Endodermal cell (in vitro differentiated cells): Measurements from ENCODE around the gene GCNT2. TPM values are rescaled to one million over a fixed set of nuclear protein-coding genes. Genes with fewer than 3 reads are reported as not detected.
"Not testable (repeated sequence)": the region's sequence is repeated elsewhere in the genome, so short reads cannot be mapped to it uniquely, and the experiment has no call there.

Experiments used
- DNase-seq: peaks from one replicate; pipeline ENCODE4 v3.0.0-alpha.2; 2017
- H3K27ac ChIP-seq: 2 replicates; pipeline ENCODE4 v1.5.1; 2013; ENCODE audit warnings: mild to moderate bottlenecking, low read depth, low read length, moderate library complexity
- H3K27me3 ChIP-seq: 2 replicates; pipeline ENCODE4 v1.6.1; 2013; ENCODE audit warnings: mild to moderate bottlenecking, low read length, moderate library complexity; ENCODE audit not compliant: insufficient read depth, control insufficient read depth, poor library complexity, severe bottlenecking
- H3K36me3 ChIP-seq: 2 replicates; pipeline ENCODE4 v1.7.0; 2013; ENCODE audit warnings: mild to moderate bottlenecking, low read length, moderate library complexity; ENCODE audit not compliant: control insufficient read depth, insufficient read depth
- H3K4me1 ChIP-seq: one replicate; pipeline ENCODE4 v1.7.0; 2013; ENCODE audit warnings: low read length; ENCODE audit not compliant: control insufficient read depth, insufficient read depth
- H3K4me3 ChIP-seq: 2 replicates; pipeline ENCODE4 v1.5.1; 2013; ENCODE audit warnings: mild to moderate bottlenecking, low read length, moderate library complexity
- H3K9ac ChIP-seq: 2 replicates; pipeline ENCODE4 v1.6.1; 2013; ENCODE audit warnings: mild to moderate bottlenecking, low read length, moderate library complexity; ENCODE audit not compliant: poor library complexity, severe bottlenecking; ENCODE audit errors: extremely low read depth
- H3K9me3 ChIP-seq: 2 replicates; pipeline ENCODE4 v1.6.1; 2013; ENCODE audit warnings: mild to moderate bottlenecking, low read length, moderate library complexity; ENCODE audit not compliant: control insufficient read depth
- H3K27ac Mint-ChIP-seq: 2 replicates; pipeline ENCODE4 v1.8.0; 2020; ENCODE audit warnings: mixed read lengths
- H3K27me3 Mint-ChIP-seq: 2 replicates; pipeline ENCODE4 v1.8.0; 2021; ENCODE audit warnings: mild to moderate bottlenecking, mixed read lengths; ENCODE audit not compliant: insufficient read depth
- H3K36me3 Mint-ChIP-seq: 2 replicates; pipeline ENCODE4 v1.8.0; 2020; ENCODE audit warnings: low read depth, mixed read lengths
- H3K4me1 Mint-ChIP-seq: 2 replicates; pipeline ENCODE4 v1.8.0; 2020; ENCODE audit warnings: mixed read lengths
- H3K4me3 Mint-ChIP-seq: 2 replicates; pipeline ENCODE4 v1.8.0; 2020; ENCODE audit warnings: mild to moderate bottlenecking, moderate library complexity, mixed read lengths
- H3K9me3 Mint-ChIP-seq: 2 replicates; pipeline ENCODE4 v1.8.0; 2020; ENCODE audit warnings: mild to moderate bottlenecking, mixed read lengths
- WGBS, 2 experiments: methylation state at CpG; one replicate each; pipeline versions ENCODE4 v1.1.5 to v1.1.7; 2013; ENCODE audit warnings: missing lambda C conversion rate in 2 of 2, mixed read lengths in 1 of 2; ENCODE audit not compliant: insufficient coverage in 1 of 2, insufficient read length in 1 of 2; 5-methylcytosine and 5-hydroxymethylcytosine counted together
- total RNA-seq, 2 donors: library from RNA; stranded (reverse); fragmentation: NEBNext Ultra II Directional in 1 of 2; extraction: Animal tissue kit (Norgen Biotek cat#: 25700) in 1 of 2; gene quantifications; 2 replicates in 1 of 2; 3 replicates in 1 of 2; pipeline ENCODE4 v1.2.1, GENCODE V29; 2021
- TF ChIP-seq, protein P1 (sequence below): fragments of 200-600 bp; sonication (generic); conservative IDR thresholded peaks from 2 replicates; pipeline ENCODE4 v1.5.0; 2021; ENCODE audit warnings: antibody characterized with exemption, mild to moderate bottlenecking

GCNT2 gene
- total RNA-seq, 2 donors from 2014 or later = 23.3 to 24.9 TPM

DNA sequence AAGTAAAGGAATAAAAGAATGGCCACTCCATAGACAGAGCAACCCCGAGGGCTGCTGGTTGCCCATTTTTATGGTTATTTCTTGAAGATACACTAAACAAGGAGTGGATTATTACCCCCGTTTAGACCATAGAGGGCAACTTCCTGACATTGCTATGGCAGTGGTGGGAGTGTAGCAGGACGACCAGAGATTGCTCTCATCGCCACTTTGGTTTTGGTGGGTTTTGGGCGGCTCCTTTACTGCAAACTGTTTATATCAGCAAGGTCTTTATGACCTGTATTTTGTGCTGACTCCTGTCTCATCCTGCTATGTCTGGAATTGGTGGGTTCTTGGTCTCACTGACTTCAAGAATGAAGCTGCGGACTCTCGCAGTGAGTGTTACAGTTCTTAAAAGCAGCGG, 94.5 kb downstream of the GCNT2 start:
- WGBS, 2 experiments = 88% methylated on average over 7 to 8 of the region's 8 CpGs
- Histone ChIP-seq H3K9ac (no peak overlapping the region), H3K27me3 (no peaks in the 10 kb centered on the region), H3K4me3 (no peak overlapping the region), H3K9me3 (peaks cover 7% of the 10 kb centered on the region), H3K4me1 (peaks cover 3% of the 10 kb centered on the region), H3K36me3 (peaks cover under 1% of the 10 kb centered on the region), H3K27ac (no peak overlapping the region)
- Mint-ChIP-seq H3K27me3 (peaks cover 17% of the 10 kb centered on the region), H3K27ac (no peak overlapping the region), H3K36me3 (peaks cover 23% of the 10 kb centered on the region), H3K9me3 (peaks cover 5% of the 10 kb centered on the region), H3K4me1 (peaks cover 15% of the 10 kb centered on the region), H3K4me3 (no peak overlapping the region)
- TF ChIP-seq, protein P1, sequence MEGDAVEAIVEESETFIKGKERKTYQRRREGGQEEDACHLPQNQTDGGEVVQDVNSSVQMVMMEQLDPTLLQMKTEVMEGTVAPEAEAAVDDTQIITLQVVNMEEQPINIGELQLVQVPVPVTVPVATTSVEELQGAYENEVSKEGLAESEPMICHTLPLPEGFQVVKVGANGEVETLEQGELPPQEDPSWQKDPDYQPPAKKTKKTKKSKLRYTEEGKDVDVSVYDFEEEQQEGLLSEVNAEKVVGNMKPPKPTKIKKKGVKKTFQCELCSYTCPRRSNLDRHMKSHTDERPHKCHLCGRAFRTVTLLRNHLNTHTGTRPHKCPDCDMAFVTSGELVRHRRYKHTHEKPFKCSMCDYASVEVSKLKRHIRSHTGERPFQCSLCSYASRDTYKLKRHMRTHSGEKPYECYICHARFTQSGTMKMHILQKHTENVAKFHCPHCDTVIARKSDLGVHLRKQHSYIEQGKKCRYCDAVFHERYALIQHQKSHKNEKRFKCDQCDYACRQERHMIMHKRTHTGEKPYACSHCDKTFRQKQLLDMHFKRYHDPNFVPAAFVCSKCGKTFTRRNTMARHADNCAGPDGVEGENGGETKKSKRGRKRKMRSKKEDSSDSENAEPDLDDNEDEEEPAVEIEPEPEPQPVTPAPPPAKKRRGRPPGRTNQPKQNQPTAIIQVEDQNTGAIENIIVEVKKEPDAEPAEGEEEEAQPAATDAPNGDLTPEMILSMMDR = no peak
- DNase-seq = no peak

DNA sequence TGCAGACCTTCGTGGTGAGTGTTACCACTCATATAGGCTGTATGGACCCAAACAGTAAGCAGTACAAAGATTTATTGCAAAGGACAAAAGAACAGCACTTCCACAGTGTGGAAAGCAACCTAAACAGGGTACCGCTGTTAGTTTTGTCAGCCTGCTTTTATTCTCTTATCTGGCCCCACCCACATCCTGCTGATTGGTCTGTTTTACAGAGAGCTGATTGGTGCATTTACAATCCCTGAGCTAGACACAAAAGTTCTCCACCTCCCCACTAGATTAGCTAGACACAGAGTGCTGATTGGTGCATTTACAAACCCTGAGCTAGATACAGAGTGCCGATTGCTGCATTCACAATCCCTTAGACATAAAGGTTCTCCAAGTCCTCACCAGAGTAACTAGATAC, 95.1 kb downstream of the GCNT2 start:
- DNase-seq, H3K27ac Mint-ChIP-seq, H3K9me3 ChIP-seq, H3K27ac ChIP-seq, H3K9ac ChIP-seq, H3K4me3 Mint-ChIP-seq, H3K27me3 ChIP-seq, H3K4me1 ChIP-seq, H3K4me3 ChIP-seq, H3K9me3 Mint-ChIP-seq, H3K36me3 ChIP-seq: not testable (repeated sequence)
- 97 to 100% methylated on average over 1 to 3 of the region's 3 CpGs for WGBS, 2 experiments
- Mint-ChIP-seq H3K36me3 (peaks cover 27% of the 10 kb centered on the region), H3K4me1 (peaks cover 15% of the 10 kb centered on the region), H3K27me3 (peaks cover 17% of the 10 kb centered on the region)

DNA sequence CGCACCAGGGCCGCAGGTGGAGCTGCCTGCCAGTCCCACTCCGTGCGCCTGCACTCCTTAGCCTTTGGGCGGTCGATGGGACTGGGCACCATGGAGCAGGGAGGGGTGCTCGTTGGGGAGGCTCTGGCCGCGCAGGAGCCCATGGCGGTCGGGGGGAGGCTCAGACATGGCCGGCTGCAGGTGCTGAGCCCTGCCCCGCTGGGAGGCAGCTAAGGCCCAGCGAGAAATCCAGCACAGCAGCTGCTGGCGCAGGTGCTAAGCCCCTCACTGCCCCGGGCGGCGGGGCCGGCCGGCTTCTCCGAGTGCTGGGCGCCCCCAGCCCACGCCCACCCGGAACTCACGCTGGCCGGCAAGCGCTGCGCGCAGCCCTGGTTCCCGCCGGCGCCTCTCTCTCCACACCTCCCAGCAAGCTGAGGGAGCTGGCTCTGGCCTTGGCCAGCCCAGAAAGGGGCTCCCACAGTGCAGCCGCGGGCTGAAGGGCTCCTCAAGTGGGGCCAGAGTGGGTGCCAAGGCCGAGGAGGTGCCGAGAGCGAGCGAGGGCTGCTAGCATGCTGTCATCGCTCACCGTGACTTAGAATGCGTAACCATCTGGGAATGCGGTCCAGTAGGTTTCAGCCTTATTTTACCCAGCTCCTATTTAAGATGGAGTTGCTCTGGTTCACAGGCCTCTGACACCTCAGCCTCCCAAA, 96.0 kb downstream of the GCNT2 start:
- Histone ChIP-seq H3K9ac (no peak overlapping the region), H3K9me3 (peaks cover 17% of the 10 kb centered on the region), H3K4me3 (no peak overlapping the region), H3K36me3 (peaks cover 15% of the 10 kb centered on the region), H3K4me1 (peaks cover 3% of the 10 kb centered on the region), H3K27me3 (no peaks in the 10 kb centered on the region), H3K27ac (no peak overlapping the region)
- Mint-ChIP-seq H3K4me3 (no peak overlapping the region), H3K4me1 (peaks cover 15% of the 10 kb centered on the region), H3K27ac (no peak overlapping the region), H3K9me3 (peaks cover under 1% of the 10 kb centered on the region), H3K27me3 (peaks cover 17% of the 10 kb centered on the region), H3K36me3 (peaks cover 35% of the 10 kb centered on the region)
- WGBS, 2 experiments = 95 to 96% methylated on average over 20 to 42 of the region's 42 CpGs
- DNase-seq = no peak
- TF ChIP-seq, protein P1 = no peak
